Measurements from ENCODE around the gene SND1.

DNA sequence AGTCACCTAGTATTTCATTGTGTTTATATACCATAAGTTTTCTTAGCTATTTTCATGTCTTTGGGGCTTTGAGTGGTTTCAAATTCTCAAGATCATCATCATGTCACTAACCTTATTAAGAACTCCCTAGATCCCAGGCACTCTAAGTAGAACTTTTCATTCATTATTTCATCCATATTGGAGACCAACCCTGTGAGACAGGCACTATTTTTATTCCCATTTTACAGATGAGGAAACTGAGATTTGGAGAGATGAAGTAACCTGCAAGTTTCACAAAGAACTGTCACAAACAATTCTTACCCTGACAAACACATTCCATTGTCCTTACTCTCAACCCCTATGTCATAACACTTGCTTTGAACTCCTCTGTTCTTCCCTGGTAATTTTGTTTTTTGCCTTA, 13.8 kb upstream of the SND1 start:
- TF ChIP-seq YY1 (IDR thresholded peaks at IDR 0.05; ENCODE audit: low read depth) (no peak), RAD21 (IDR thresholded peaks at IDR 0.05; ENCODE audit: low read depth) (no peak), TAF1 (IDR thresholded peaks at IDR 0.05; ENCODE audit: low read depth) (no peak)

Measured in Ishikawa (cell line).